GM21529 (cell line): Measurements from ENCODE around the gene ICAM2.
"Not testable (repeated sequence)": the region's sequence is repeated elsewhere in the genome, so short reads cannot be mapped to it uniquely, and the experiment has no call there.

ENCODE experiments used
- ATAC-seq: cut with Tn5 transposase; IDR thresholded peaks from one replicate; pipeline ENCODE4 v1.9.1; 2021; ENCODE audit not compliant: unreplicated experiment

The ICAM2 gene

DNA sequence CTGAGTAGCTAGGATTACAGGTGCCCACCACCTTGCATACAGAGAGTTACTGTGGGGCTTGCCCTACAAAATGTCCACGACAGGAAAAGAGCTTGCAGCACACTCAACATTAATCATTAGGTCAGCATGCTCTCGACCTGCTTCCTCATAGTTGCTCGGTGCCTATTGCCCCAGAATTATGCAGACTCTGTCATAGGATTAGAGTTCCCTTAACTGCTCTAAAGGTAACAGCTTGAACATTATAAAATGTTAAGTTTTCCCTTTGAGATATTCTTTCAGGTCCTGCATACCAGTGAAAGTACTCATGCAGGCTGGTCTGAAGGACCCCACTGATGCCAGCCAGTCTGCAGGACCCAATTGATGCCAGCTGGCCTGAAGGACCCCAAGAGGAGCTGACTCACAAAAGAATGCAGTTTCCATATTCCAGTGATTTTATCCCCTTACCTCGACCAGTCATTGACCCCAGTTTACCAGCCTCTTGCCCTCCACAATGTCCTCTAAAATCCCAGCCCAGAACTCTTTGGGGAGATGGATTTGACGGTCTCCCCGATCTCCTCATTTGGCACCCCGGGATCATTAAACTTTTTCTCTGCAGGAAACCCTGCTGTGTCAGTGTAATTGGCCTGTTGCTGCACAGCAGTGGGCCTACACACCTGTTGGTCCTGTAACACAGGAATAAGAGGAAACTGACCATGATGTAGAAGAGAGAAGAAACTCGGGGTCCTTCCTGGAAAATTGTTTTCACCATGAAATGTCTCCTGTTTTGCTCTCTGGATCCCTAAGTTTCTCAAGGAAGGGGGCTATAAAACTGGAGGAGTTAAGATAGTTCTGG lies 10.6 kb downstream of the ICAM2 start:
- no peak for ATAC-seq

GRCh38 chr17:64008830-64009229 lies 11.6 kb downstream of the ICAM2 start:
- ATAC-seq = no peak

DNA sequence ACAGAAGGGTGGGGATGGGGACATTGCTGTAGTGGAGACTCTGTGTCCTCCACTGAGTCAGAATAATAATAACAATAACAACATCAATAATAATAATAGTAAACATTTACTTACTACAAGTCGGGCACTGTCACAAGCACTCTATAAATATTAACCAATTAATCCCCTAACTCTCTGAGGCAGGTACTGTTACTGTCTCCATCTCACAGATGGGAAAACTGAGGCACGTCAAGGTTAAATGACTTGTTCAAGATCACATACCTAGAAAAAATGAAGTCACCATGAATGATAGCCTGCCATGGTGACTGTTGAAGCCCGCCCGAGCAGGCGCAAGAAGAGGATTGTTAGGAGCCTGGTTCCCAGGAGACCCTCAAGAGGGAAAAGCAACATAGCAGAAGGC lies 12.1 kb downstream of the ICAM2 start:
- ATAC-seq = no peak

DNA sequence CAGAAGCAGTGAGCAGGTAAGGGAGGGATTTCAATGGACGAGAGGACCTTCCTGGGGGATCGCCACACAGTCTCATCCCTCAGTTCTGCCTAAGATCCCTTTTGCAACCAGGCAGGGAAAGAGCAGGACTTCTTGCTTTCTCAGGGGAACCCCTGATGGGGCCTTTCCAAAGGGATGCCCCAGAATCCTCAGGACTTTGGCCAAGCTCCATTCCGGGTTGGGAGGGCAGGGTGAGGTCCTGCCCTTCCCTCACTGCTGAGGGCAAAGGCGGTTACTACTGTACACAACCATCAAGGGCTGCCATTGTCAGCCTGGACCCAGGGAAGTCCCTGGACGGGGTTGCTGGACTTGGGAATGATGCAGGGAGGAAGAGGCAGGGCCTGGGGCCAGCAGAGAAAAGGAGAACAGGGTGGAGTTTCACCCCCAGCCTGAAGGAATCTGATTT lies 12.6 kb downstream of the ICAM2 start:
- ATAC-seq = no peak

DNA sequence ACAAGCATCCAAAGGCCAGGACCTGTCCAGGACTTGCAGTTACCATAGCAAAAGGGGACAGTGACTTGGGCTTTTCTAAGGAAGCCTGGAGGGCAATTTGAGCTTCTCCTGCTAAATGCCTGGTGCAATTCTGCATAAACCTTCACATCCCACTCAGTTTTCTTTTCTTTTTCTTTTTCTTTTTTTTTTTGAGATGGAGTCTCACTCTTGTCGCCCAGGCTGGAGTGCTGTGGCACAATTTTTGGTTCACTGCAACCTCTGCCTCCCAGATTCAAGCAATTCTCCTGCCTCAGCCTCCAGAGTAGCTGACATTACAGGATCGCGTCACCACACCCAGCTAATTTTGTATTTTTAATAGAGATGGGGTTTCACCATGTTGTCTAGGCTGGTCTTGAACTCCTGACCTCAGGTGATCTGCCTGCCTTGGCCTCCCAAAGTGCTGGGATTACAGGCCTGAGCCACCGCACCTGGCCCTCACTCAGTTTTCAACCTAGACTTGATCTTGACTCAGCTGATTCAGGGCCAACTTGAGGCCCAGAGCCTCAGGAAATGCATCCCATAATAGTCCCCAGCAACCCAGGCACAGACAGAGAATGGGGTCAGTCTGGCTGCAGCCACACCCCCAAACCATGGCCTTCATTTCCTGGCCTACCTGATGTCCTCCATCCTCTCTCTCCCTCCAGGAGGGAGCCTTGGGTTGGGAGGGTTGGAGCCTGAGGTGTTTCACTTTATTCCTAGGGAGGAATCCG lies 13.2 kb downstream of the ICAM2 start:
- ATAC-seq = not testable (repeated sequence)

DNA sequence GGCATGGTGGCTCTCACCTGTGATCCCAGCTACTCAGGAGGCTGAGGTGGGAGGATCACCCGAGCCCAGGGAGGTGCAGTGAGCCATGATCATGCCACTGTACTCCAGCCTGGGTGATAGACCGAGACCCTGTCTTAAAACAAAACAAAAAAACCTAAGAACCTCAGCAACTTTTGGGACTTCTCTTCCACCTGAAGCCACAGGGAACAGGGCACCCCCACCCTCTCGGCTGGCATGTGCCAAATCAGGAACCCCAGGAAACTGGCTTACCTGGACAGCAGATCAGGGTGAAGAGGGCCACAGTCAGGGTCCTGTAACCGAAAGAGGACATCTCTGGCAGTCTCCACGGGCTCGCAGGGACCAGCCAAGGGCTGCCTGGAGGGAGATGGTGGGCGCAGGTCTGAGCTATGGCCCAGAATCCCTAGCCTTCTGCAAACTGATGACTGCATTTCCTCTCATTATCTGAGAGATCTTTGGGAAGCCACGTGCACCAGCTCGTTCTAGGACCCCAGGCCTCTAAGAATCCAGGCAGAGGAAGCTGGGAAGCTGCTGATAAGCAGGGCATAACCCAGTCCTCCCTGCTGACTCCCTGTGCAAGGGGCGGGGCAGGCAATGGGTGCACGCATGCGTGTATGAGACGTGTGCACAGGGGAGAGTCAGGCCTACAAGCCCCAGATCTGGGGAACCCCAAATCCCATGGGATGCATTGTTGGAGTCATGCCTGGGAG lies 13.9 kb downstream of the ICAM2 start:
- ATAC-seq = no peak

GRCh38 chr17:64005734-64006167 lies 14.7 kb downstream of the ICAM2 start:
- no peak for ATAC-seq

DNA sequence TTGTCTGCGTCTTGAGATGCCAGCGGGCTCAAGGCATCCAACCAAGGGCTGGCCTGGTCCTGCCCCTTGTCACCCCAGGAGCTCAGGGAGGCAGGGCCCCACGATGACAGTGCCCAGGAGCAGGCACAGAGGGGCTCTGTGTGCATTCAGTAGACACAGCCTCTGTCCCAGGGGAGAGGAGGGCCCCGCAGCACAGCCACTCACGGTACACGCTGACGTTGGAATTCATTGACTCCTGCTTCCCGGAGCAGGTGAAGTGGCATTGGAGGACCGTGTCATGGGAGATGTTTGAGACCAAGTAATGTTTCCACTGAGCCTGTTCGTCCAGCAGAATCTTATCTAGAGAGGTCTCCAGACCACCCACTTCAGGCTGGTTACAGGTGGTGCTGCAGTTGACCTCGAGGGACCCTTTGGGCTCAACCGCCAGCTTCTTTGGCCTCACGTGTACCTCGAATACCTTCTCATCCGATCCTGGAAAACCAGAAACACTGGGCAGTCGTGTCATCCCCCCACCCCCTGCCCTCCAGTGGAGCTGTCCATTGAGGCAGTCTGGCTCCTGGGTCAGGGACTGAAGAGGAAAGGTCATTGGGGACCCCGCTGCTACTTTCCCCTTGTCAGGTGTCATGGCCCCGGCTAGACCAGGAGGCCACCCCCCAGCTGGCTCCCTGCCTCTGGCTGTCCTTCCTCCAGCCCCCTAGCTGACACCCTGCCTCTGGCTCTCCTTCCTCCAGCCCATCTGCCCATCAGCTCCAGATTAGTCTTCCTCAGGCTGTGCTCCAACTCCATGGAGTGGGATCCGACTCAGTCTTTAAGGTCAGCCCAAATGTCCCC lies 15.3 kb downstream of the ICAM2 start:
- no peak for ATAC-seq

DNA sequence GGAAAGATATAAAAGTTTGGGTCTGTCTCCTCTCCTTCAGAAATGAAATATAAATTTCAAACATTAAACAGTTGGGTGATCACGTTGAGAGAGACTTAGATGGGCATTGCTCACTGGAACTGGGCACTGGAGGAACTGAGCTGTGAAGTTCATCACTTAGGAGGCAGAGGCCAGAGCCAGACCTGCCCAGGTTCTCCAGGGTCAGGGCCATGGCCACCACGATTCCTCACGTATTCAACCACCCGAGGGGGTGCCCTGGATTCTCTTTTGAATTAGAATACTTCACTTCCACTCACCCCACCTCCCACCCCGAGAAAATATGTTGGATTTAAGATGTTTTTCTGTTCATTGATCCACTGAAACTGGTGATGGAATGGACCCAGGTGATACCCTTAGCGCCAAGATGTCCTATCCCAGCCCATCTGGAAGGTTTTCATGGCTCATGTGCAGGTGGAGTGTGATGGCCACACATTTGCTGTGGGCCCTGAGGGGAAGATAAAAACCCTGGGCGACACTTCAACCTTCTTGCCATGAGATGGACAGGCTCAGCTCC lies 16.1 kb downstream of the ICAM2 start:
- ATAC-seq = no peak

GRCh38 chr17:64003526-64004121 lies 16.8 kb downstream of the ICAM2 start:
- no peak for ATAC-seq

- ATAC-seq = no peak
Observed at GRCh38 chr17:64002658-64003525, 17.5 kb downstream of the ICAM2 start.

- ATAC-seq = no peak
Observed at GRCh38 chr17:64001763-64002529, 18.5 kb downstream of the ICAM2 start.

DNA sequence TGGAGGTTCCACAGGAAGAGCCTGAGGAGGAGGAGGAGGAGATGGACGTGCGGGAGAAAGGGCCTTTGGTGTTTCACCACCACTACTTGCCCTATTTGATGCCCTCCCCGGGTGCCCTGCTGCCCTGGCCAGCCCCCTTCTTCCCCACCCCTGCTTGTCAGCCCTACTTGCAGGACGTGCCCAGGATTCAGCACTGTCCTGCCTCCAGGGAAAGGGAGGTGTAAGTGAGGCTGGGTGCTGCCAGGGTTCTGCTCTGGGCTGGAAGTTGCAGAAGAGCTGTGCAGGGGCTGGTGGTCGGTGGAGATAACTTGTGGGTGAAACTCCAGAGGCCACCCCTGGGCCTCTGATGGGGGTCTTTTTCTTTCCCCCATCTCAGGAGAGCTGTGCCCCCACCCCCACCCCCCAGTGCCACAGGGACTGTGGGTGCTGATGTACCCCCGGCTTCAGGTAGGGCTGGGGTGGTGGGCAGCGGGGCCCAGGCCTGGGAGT lies 19.3 kb downstream of the ICAM2 start:
- ATAC-seq = no peak

DNA sequence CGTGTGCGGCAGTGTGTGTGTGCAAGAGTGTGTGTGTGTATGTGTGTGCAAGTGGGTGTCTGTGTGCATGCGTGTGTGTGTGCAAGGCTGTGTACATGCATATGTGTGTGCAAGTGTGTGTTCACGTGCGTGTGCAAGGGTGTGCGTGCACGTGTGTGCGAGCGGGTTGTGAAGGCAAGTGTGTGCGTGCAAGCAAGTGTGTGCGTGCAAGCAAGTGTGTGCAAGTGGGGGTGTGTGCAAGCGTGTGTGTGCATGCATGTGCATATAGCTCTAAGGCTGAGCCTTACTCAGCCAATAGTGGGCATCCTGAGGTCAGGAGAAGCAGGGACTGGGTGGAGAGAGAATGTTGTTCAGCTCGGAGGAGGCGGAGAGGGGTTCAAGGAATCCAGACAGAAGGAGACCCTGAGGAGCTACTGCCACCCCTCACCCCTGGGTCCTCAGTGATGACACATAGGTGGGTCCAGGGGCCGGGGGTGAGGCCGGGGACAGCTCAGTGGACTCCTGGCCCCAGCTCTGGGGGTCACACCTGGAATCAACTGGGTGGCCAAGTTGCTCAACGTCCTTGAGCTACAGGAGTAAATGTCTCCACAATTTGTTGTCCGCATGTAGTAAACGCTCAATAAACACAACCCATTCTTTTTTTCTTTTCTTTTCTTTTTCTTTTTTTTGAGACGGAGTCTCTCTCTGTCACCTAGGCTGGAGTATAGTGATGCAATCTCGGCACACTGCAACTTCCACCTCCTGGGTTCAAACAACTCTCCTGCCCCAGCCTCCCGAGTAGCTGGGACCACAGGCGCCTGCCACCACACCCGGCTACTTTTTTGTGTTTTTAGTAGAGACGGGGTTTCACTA lies 20.5 kb downstream of the ICAM2 start:
- no peak for ATAC-seq

GRCh38 chr17:63998721-63999679 lies 21.4 kb downstream of the ICAM2 start:
- no peak for ATAC-seq
